Psoas muscle (tissue), 8 donors: ENCODE results near the gene RXFP1. TPM values are rescaled to one million over a fixed set of nuclear protein-coding genes. Genes with fewer than 3 reads are reported as not detected.

Source experiments
- ATAC-seq, 4 donors: fragments of 200-7000 bp; cut with Tn5 transposase; one replicate each; pipeline ENCODE4 v1.9.1; 2020; ENCODE audit warnings: moderate library complexity in 3 of 4, mild to moderate bottlenecking in 2 of 4
- DNase-seq, 2 donors: peaks; one replicate each; pipeline ENCODE4 v3.0.0-alpha.2; 2020
- H3K27ac ChIP-seq: fragments of 200-600 bp; one replicate; pipeline ENCODE4 v1.8.0; 2022
- H3K27me3 ChIP-seq, 3 donors: fragments of 200-600 bp in 1 of 3; one replicate each; pipeline versions ENCODE4 v1.6.1 to v1.8.0; 2013 to 2022; ENCODE audit warnings: low read length in 2 of 3, mild to moderate bottlenecking in 2 of 3, moderate library complexity in 1 of 3; ENCODE audit not compliant: insufficient read depth in 3 of 3
- H3K36me3 ChIP-seq, 2 donors: fragments of 200-600 bp in 1 of 2; one replicate each; pipeline versions ENCODE4 v1.6.1 to v1.8.0; 2013 to 2022; ENCODE audit warnings: low read depth in 1 of 2, mild to moderate bottlenecking in 1 of 2, moderate library complexity in 1 of 2; ENCODE audit not compliant: insufficient read depth in 1 of 2
- H3K4me1 ChIP-seq: fragments of 200-600 bp; one replicate; pipeline ENCODE4 v1.8.0; 2022
- H3K4me3 ChIP-seq: fragments of 200-600 bp; one replicate; pipeline ENCODE4 v1.8.0; 2022; ENCODE audit warnings: mild to moderate bottlenecking
- H3K9me3 ChIP-seq: fragments of 200-600 bp; one replicate; pipeline ENCODE4 v1.8.0; 2022
- CTCF ChIP-seq: fragments of 200-600 bp; IDR thresholded peaks from one replicate; pipeline ENCODE4 v1.8.0; 2022; ENCODE audit warnings: antibody characterized with exemption
- WGBS, 3 donors: extraction: QIAGEN DNeasy Blood & Tissue Kit; methylation state at CpG; one replicate each; pipeline versions ENCODE4 v1.1.6 to v1.1.7; 2013; 5-methylcytosine and 5-hydroxymethylcytosine counted together
- intact Hi-C, 2 donors: fragments of 100-400 bp; cut with DNase I; formaldehyde crosslinking; loops; one replicate each; pipeline versions ENCODE4 v1.11.0 to v1.14.2; 2022
- polyA plus RNA-seq, 3 donors: library from polyadenylated mRNA; stranded (reverse); fragments of 200-250 nt; gene quantifications; one replicate each; pipeline ENCODE4 v1.2.3, GENCODE V29; 2013
- total RNA-seq, 4 donors: library from RNA; stranded (reverse); fragmentation: NEBNext Ultra II Directional in 2 of 4; extraction: Animal tissue kit (Norgen Biotek cat#: 25700) in 2 of 4; gene quantifications; one replicate each; pipeline versions ENCODE4 v1.2.1 to v1.2.4, GENCODE V29; 2021 to 2023
- donor health status: healthy with polysubstance abuse.
- donor health status: DM: no; HTN: no; CAD: no; lungs with moderate emphysema.
- donor health status: Bipolar disorder and iron deficiency.
- donor health status: healthy.
- donor health status: DM: yes; HTN: yes; CAD: no.
- donor health status: DM: no; HTN: no; CAD: no.
- donor health status: DM: no; HTN: no; CAD: no.
- donor health status: DM: yes; HTN: yes; CAD: no.

Gene RXFP1
- total and polyA plus RNA-seq, 7 donors: 0.01 TPM; not detected in 6

DNA sequence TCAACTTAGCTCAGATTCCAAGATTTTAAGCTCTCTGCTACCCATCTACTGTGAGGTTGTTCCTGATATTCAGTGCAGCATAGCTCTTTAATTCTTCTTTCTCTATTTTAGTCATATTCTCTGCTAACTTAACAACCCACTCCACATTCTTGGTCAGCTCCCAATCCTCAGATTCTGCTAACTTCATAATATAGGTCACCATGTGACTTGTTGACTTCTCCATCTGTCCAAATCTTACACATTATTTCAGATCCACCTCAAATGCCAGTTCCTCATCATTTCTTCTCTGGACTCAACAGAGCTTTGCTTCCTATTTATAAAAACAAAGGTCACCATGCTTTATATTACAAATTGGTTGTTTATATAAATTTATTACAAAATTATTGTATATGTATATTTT, 29.3 kb upstream of the RXFP1 start:
- intact Hi-C loops: loop anchor here in 1 of 2 donors (10.0 kb wide), 1 partner anchor 132 kb away; no protein-coding TSS in a partner anchor
- TF ChIP-seq CTCF: no peak

DNA sequence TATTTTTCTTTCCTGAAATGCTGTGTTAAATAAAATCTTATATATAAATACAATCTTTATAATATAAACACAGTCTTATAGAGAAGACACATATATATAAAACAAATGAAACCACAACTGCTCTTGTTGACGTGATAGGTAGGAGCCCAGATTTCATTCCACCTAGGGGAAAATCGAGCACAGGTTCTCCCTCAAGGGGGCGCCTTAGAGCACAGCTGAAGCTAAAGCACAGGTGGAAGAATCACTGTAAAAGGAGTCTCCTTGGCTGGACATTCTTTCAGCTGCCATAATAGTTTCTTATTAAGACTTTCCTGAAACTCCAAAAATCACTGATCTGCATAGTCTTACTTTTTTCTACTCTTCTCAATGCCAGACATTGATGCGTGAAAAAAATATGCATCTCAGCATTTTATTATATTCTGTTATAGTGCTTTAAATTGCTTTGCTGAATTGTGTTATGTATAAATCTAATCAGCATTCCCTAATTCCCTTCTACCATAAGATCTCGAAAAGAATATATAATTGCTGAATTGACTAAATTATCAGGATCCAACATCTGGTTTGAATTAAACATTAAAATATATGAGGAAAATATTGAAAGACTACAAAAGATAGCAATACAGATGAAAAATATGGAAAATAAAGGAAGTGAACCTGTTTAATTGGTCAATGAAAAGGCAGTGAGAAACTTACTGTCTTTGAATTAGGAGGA, 25.5 kb upstream of the RXFP1 start:
- Histone ChIP-seq H3K27ac (no peak overlapping the region), H3K4me1 (no peaks in the 10 kb centered on the region), H3K4me3 (no peak overlapping the region), H3K27me3 (no peaks in the 10 kb centered on the region), H3K36me3 (no peaks in the 10 kb centered on the region), H3K9me3 (no peaks in the 10 kb centered on the region)
- WGBS, 3 donors: 24 to 44% (median 31%) methylated on average over 5 of the region's 5 CpGs
- ATAC-seq: no peak
- intact Hi-C loops: loop anchor here in 1 of 2 donors (10.0 kb wide), 1 partner anchor 129 kb away; no protein-coding TSS in a partner anchor
- TF ChIP-seq CTCF: peak; percentile 41
- DNase-seq: peak in 1 of 2 donors; percentile 7

More for the DNA sequence above, 29.3 kb upstream of the RXFP1 start:
- H3K27ac ChIP-seq: no peak overlapping the region
- no peak overlapping the region for H3K4me3 ChIP-seq
- no peaks in the 10 kb centered on the region for H3K4me1 ChIP-seq
- no peaks in the 10 kb centered on the region for H3K36me3 ChIP-seq
- ATAC-seq (no peak), DNase-seq (no peak)
- H3K9me3 ChIP-seq: no peaks in the 10 kb centered on the region
- H3K27me3 ChIP-seq: no peaks in the 10 kb centered on the region

GRCh38 chr4:158500054-158500453, 21.6 kb upstream of the RXFP1 start:
- intact Hi-C loops: no loop called here
- no peak for DNase-seq
- Histone ChIP-seq H3K27ac (no peak overlapping the region), H3K4me1 (no peaks in the 10 kb centered on the region), H3K27me3 (no peaks in the 10 kb centered on the region), H3K9me3 (no peaks in the 10 kb centered on the region), H3K4me3 (no peak overlapping the region), H3K36me3 (no peaks in the 10 kb centered on the region)
- no peak for ATAC-seq
- 80 to 91% (median 81%) methylated on average over 4 of the region's 4 CpGs for WGBS, 3 donors
- TF ChIP-seq CTCF: no peak

- intact Hi-C loops: no loop called here
- Histone ChIP-seq H3K36me3 (no peaks in the 10 kb centered on the region), H3K9me3 (no peaks in the 10 kb centered on the region), H3K4me3 (no peak overlapping the region), H3K27me3 (no peaks in the 10 kb centered on the region), H3K27ac (no peak overlapping the region), H3K4me1 (no peaks in the 10 kb centered on the region)
- ATAC-seq: no peak
- no peak for DNase-seq
- WGBS, 3 donors: 72 to 85% (median 74%) methylated on average over 2 of the region's 2 CpGs
- TF ChIP-seq CTCF: no peak
These were observed 8.4 kb upstream of the RXFP1 start for GRCh38 chr4:158513256-158513655.

- H3K36me3 ChIP-seq: no peaks in the 10 kb centered on the region
- no peak for ATAC-seq
- no peak overlapping the region for H3K4me3 ChIP-seq
- 69 to 75% (median 75%) methylated on average over 7 of the region's 7 CpGs for WGBS, 3 donors
- no peak overlapping the region for H3K27ac ChIP-seq
- H3K27me3 ChIP-seq: no peaks in the 10 kb centered on the region
- no peaks in the 10 kb centered on the region for H3K4me1 ChIP-seq
- intact Hi-C loops: no loop called here
- no peak for DNase-seq
- H3K9me3 ChIP-seq: no peaks in the 10 kb centered on the region
- TF ChIP-seq CTCF: no peak
These were observed 2.5 kb upstream of the RXFP1 start for GRCh38 chr4:158519226-158519625.
